Chondrocyte (in vitro differentiated cells): ENCODE data around the gene CCDC87. TPM values are rescaled to one million over a fixed set of nuclear protein-coding genes. Genes with fewer than 3 reads are reported as not detected.
"Not testable (repeated sequence)": the region's sequence is repeated elsewhere in the genome, so short reads cannot be mapped to it uniquely, and the experiment has no call there.

ENCODE experiments used
- DNase-seq: peaks from one replicate; pipeline ENCODE4 v3.0.0; 2021; ENCODE audit warnings: mixed read lengths, low spot score
- H3K27ac Mint-ChIP-seq: one replicate; pipeline ENCODE4 v1.8.0; 2021; ENCODE audit warnings: mild to moderate bottlenecking, moderate library complexity, mixed read lengths; ENCODE audit not compliant: unreplicated experiment
- H3K27me3 Mint-ChIP-seq: 2 replicates; pipeline ENCODE4 v1.8.0; 2021; ENCODE audit warnings: low read depth, mixed read lengths
- H3K36me3 Mint-ChIP-seq: 2 replicates; pipeline ENCODE4 v1.8.0; 2021; ENCODE audit warnings: low read depth, mixed read lengths
- H3K4me1 Mint-ChIP-seq: 2 replicates; pipeline ENCODE4 v1.8.0; 2021; ENCODE audit warnings: low read depth, mild to moderate bottlenecking, mixed read lengths
- H3K4me3 Mint-ChIP-seq: one replicate; pipeline ENCODE4 v1.8.0; 2021; ENCODE audit warnings: mild to moderate bottlenecking, moderate library complexity, mixed read lengths; ENCODE audit not compliant: unreplicated experiment
- H3K9me3 Mint-ChIP-seq: 2 replicates; pipeline ENCODE4 v1.8.0; 2021; ENCODE audit warnings: low read depth, mixed read lengths
- CTCF ChIP-seq: fragments of 200-600 bp; sonication (generic); IDR thresholded peaks from 2 replicates; pipeline ENCODE4 v1.5.0; 2021; ENCODE audit warnings: antibody characterized with exemption, mild to moderate bottlenecking, moderate library complexity
- total RNA-seq: library from RNA; stranded (reverse); gene quantifications from 3 replicates; pipeline ENCODE4 v1.2.1, GENCODE V29; 2021

The CCDC87 gene
- total RNA-seq, 1 donor from 2014 or later: 0.32 TPM

- no peak within 1 kb of the TSS for H3K27ac Mint-ChIP-seq
- peaks cover 16% of the 10 kb centered on the region for H3K36me3 Mint-ChIP-seq
- no peaks in the 10 kb centered on the region for H3K27me3 Mint-ChIP-seq
- no peak for DNase-seq
- no peak for TF ChIP-seq CTCF
- H3K4me1 Mint-ChIP-seq: peaks cover 28% of the 10 kb centered on the region
- no peaks in the 10 kb centered on the region for H3K9me3 Mint-ChIP-seq
- peak within 1 kb of the TSS; percentile 81 for H3K4me3 Mint-ChIP-seq
Observed at GRCh38 chr11:66546368-66546965, 46.4 kb downstream of the CCDC87 start, which contains the start of gene ACTN3. Gene ACTN3, plus strand, starts transcription at chr11:66546903. Its CDS starts 35 bp downstream, at chr11:66546938.

GRCh38 chr11:66545701-66546367 lies 47.0 kb downstream of the CCDC87 start, which contains the start of gene ZDHHC24:
Gene ZDHHC24, minus strand, starts transcription at chr11:66546048. Its CDS starts 45 bp downstream, at chr11:66546003.
- Mint-ChIP-seq H3K36me3 (peaks cover 18% of the 10 kb centered on the region), H3K27ac (peak within 1 kb of the TSS; percentile 79), H3K4me1 (peaks cover 28% of the 10 kb centered on the region), H3K27me3 (no peaks in the 10 kb centered on the region), H3K4me3 (peak within 1 kb of the TSS; percentile 81), H3K9me3 (no peaks in the 10 kb centered on the region)
- no peak for DNase-seq
- TF ChIP-seq CTCF: no peak

GRCh38 chr11:66544952-66545351 lies 47.9 kb downstream of the CCDC87 start:
- H3K27ac Mint-ChIP-seq, DNase-seq, H3K27me3 Mint-ChIP-seq, H3K9me3 Mint-ChIP-seq: not testable (repeated sequence)
- H3K4me3 Mint-ChIP-seq: peak overlapping the region; percentile 81
- peaks cover 28% of the 10 kb centered on the region for H3K4me1 Mint-ChIP-seq
- H3K36me3 Mint-ChIP-seq: peaks cover 18% of the 10 kb centered on the region

GRCh38 chr11:66543263-66544107 lies 49.4 kb downstream of the CCDC87 start:
- Mint-ChIP-seq H3K9me3 (no peaks in the 10 kb centered on the region), H3K4me3 (peak overlapping the region; percentile 6), H3K4me1 (peaks cover 28% of the 10 kb centered on the region), H3K36me3 (peaks cover 18% of the 10 kb centered on the region), H3K27ac (no peak overlapping the region), H3K27me3 (no peaks in the 10 kb centered on the region)
- no peak for DNase-seq
- TF ChIP-seq CTCF: peak; percentile 74

- DNase-seq: no peak
- no peak overlapping the region for H3K27ac Mint-ChIP-seq
- no peaks in the 10 kb centered on the region for H3K27me3 Mint-ChIP-seq
- TF ChIP-seq CTCF: no peak
- H3K36me3 Mint-ChIP-seq: peaks cover 19% of the 10 kb centered on the region
- H3K4me1 Mint-ChIP-seq: peaks cover 28% of the 10 kb centered on the region
- H3K4me3 Mint-ChIP-seq: no peak overlapping the region
- no peaks in the 10 kb centered on the region for H3K9me3 Mint-ChIP-seq
Observed at GRCh38 chr11:66542362-66542761, 50.5 kb downstream of the CCDC87 start.
